GM19467 (cell line): ENCODE results near the gene CHD1.

Source experiments
- ATAC-seq: cut with Tn5 transposase; IDR thresholded peaks from one replicate; pipeline ENCODE4 v1.9.1; 2021; ENCODE audit warnings: mild to moderate bottlenecking, moderate library complexity; ENCODE audit not compliant: unreplicated experiment

CHD1 gene

GRCh38 chr5:98904780-98905179 lies 24.0 kb downstream of the CHD1 start:
- ATAC-seq = no peak

DNA sequence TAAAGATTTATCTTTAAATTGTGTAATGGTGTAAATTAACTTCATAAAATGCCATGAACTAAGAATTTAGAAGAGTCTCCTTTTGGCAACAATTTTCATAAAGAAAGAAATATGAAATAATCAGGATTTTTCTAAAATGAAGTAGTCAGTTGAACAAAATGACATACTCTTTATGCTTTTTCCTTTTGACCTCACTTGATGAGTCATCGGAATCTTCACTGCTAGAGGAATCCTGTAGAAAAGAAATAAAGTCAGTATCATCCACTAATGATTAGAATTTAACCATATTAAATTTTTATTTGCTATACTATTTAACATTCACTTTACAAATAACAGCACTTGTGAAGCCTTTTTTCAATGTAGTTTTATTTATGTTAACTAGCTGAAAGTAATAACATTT lies 26.1 kb downstream of the CHD1 start:
- no peak for ATAC-seq

DNA sequence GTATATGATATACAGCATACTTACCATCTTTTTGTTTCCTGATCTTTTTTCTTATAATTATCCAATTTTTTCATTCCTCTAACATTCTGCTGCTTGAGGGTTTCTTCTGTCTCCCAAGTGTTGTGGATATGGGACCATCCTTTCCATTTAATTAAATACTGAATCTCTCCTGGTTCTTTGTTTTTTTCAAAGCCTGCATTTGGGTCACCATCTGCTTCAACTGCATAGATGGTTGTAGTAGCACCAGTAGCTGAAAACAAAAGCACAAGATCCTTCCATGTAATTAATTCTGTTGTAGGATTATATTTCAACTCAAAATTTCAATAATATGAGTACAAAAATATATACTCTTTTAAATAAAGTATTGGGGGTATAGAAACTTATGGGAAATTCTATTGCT lies 29.4 kb downstream of the CHD1 start:
- ATAC-seq = no peak

DNA sequence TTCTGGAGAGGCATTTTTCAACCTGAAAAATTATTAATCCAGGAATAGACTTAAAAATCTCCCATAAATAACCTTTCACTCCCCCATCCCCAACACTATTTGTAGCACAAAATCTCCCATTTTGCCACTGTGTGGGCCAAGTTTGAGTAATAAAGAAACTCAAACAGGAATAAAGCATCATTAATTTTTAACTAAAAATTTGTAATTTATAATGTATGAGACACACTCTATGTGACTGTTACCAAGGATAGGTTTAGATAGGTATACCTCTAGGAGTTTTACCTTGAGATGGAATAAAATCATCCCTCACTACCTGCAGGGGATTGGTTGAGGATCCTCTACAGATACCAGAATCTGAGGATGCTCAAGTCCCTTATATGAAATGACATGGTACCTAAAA lies 30.1 kb downstream of the CHD1 start:
- ATAC-seq = no peak

- ATAC-seq = no peak
Measured at GRCh38 chr5:98891591-98891990, 37.2 kb downstream of the CHD1 start.

DNA sequence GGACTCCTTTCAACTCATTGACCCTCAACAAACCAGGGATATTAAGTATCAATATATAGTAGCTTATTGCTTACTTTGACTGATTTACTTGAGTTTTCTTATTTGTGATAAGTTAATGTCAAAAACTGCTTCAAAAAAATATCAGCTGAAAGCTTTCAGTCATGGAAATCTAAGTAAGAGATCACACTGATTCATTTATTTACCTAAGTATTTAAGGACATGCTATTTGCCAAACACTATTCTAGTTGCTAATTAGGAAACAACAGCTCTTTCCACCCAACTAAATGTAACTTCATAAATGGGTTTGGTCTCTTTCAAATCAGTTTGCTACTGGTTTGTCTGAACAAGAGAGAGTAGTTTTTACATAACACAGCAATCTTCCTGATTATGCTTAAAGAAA lies 48.2 kb downstream of the CHD1 start:
- no peak for ATAC-seq

- no peak for ATAC-seq
Measured at GRCh38 chr5:98880151-98880550, 48.7 kb downstream of the CHD1 start.

- ATAC-seq = no peak
Measured at GRCh38 chr5:98877600-98877999, 51.2 kb downstream of the CHD1 start.

GRCh38 chr5:98872674-98873073 lies 56.1 kb downstream of the CHD1 start:
- ATAC-seq = no peak

DNA sequence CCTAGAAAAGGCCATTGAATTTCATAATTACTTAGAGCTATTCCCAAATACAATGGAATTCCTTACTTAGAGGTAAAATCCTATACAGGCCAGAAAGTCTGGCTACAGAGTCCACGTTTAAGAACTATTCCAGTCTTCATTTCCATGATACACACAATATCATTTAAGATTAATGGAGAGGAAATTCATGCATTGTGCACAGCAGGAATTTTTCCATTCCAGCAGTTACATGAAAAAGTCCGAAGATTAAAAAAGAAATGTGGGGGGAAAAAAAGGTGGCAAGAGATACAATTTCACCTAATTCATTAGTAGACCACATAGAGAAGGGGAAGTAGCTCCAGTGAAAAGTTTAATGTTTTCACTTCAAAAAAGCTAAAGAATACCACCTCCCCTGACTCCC lies 63.1 kb downstream of the CHD1 start:
- no peak for ATAC-seq

GRCh38 chr5:98847054-98847453 lies 81.8 kb downstream of the CHD1 start:
- ATAC-seq = no peak

GRCh38 chr5:98846520-98846919 lies 82.3 kb downstream of the CHD1 start:
- no peak for ATAC-seq

DNA sequence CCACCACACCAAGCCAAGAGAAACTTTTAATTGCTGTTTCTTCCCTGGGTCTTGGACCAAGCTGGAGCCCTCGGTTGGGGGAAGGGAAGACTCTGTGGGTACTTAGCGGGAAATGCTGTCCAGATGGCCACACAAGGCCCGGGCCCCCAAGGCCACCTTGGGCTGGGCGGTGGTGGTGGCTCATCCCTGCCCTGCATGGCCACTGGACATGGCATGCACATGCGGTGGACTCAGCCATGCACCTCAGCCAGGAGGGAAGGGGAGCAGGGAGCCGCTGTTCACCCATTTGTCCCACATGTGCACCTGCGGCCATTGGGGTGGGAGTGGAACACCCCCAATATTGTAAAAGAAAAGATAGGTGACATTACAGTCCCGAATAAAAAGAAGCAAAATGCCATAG lies 82.9 kb downstream of the CHD1 start:
- no peak for ATAC-seq

DNA sequence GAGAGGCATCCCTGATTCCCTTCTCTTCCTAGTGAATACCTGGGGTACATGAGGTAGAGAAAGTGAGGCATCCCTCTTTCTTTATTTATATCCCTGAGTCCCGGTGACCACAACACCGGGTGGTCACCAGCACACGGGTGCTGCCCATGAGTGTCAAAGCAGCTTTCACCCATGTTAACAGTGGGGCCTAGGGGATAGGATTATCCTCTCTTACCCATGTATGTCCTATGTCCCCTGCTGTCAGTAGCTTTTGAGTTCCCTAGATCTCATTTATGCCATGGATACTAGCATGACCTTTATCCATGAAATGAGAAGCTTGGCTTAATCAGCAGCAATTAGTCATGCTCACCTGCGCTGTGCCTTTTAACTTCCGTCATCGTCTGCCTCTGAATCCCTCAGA lies 83.9 kb downstream of the CHD1 start:
- no peak for ATAC-seq

GRCh38 chr5:98843481-98843880 lies 85.3 kb downstream of the CHD1 start:
- ATAC-seq = no peak

DNA sequence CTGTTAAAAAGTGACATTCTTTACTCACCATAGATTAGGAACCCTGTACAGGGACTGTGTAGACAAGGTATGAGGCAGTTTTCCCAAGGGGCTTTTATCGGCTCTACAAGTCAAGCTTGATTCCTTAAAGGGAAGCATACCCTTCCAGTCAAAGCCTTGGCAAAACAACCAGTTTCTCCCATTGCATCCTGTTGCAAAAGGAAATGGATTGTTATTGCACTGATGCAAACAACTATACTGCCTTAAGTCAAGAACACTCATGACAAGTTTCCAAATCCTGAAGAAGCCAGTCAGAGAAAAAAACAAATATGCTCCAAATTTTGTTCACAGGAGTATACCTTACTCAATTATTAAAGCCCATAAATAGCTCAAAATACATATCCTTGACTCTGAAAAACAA lies 87.9 kb downstream of the CHD1 start:
- no peak for ATAC-seq

DNA sequence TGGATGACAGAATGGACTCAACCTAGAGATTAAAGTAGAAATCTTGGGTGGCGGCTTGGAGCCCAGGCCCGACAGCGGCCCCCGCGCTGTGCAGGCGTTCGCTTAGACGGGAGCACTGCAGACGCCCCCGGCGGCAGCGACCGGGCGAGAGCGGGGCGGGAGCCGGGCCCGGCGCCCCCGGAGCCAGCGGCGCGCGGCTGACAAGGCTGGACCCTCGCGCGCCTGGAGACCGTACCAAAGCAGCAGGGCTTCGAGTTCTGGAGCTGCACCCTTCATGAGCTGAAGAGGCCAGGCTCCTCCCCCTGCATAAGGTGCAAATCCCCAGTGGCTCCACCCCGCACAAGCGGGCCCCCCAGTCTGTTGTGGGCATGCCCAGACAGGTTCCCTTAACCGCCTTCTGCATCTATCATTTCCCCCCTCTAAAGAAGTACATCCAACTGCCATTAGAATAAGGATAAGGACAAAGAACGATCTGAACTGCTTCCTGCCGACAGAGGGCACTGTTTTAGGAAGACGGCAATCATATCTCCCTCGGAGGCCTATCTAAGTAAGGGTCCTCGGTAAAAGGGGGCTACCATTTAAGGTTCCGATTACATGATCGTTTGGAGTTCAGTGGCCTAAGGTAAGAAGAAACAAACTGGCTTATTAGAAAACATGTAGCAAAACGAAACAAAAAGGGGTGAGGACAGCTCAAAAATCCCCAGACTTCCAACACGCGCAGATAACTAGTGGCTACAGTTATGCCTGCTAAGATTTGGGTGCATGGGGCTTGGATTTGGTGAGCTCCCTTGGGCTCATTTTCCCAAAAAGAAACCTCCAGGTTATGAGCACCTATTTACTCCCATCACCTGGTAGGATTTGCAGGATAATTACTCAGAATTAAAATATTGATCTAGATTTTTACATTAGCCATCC lies 89.1 kb downstream of the CHD1 start:
- no peak for ATAC-seq

DNA sequence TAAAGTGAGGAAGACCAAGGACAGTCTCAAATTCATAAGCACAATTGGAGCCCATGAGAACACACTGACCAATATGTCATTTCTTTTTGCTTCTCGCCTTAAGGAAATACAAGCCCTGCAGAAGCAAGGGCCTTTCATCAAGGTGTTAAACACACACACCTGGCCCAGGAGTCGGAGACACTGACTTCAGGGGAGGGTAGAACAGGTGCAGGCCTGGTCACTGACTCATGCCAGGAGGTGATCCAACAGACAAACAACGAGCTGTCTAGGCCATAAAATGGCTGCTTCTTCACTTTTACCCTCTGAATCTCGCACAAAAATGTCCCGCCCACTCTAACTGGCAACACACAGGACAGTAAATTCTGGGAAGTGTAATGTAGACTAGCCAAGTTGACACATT lies 92.6 kb downstream of the CHD1 start:
- no peak for ATAC-seq

DNA sequence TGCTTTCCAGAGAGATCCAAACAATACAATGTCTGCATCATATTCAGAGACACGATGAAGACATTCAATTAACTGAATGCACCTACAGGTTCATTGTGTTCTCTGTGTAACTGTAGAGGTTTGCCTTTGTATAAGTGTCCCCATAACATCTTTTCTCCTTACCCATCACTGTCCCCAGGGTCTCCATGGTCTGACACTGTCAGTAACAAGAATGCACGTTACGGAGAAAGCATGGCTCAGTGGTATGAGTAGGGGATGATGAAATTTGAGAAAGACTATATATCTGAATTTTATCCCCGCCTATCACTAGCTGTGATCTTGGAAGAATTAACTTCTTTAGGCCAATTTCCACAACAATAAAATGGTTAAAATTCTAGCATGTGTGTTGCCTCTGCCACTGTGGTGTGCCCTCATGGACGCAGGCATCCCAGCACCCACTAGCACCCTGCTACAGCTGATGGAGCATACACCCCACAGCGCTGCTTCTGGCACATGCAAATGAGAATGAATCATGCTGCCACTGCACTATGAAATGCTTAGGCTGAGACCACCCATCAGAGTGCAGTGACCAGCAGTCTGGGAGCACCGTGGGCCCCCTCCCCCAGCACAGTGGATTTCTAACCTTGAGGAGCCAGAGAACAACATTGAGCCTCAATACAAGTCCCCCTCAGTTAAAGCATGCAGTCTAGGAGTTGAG lies 101.1 kb downstream of the CHD1 start:
- no peak for ATAC-seq

DNA sequence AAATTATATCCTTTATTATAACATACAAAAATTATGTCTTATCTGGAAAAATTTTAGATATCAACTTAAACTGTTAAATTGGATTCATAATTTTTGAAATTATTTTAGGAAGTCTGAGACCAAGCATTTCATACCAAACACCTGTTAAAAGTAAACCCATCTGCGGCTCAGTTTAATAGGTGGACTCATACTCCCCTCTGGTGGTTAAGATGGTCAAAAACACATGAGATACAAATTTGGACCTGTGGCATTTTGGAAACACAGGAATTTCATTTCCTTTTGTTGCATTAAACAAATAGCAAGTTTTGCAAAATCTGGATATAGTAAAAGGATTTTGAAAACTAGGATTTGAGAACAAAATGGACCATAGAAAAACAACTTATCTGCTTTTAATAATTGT lies 101.6 kb downstream of the CHD1 start:
- peak; percentile 46 for ATAC-seq

DNA sequence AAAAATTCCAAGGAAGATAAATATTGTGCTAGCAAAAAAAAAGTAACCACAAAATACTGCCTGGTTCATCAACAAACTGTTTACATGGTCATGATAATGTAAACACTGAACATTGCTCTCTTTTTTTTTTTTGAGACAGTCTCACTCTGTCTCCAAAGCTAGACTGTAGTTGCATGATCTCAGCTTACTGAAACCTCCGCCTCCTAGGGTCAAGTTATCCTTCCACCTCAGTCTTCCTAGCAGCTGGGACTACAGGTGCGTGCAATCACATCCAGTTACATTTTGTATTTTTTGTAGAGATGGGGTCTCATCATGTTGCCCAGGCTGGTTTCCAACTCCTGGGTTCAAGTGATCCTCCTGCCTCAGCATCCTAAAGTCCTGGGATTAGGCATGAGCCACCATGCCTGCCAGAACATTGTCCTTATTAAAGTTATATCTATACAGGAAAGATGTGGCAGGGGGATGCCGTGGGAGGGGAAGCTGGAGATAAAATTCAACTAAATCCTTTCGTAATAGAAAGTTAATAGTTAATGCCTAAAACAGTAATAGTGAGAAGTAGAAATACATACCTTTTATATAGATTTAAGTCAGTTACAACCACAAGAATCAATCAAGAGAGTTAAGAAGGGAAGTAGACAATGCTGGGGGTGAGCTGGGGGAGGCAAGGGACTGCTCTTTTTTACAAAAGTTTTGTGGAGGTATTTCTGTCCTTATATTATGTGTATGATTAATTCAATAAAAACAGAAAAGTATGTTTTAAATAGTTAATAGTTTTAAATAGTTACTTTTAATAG lies 103.0 kb downstream of the CHD1 start:
- ATAC-seq = no peak
